Brain pericyte (primary cell): ENCODE data around the gene RITA1.

ENCODE experiments used
- DNase-seq: peaks from one replicate; pipeline ENCODE4 v3.0.0-alpha.2; 2012; ENCODE audit warnings: low read depth, low spot score

RITA1 gene

DNA sequence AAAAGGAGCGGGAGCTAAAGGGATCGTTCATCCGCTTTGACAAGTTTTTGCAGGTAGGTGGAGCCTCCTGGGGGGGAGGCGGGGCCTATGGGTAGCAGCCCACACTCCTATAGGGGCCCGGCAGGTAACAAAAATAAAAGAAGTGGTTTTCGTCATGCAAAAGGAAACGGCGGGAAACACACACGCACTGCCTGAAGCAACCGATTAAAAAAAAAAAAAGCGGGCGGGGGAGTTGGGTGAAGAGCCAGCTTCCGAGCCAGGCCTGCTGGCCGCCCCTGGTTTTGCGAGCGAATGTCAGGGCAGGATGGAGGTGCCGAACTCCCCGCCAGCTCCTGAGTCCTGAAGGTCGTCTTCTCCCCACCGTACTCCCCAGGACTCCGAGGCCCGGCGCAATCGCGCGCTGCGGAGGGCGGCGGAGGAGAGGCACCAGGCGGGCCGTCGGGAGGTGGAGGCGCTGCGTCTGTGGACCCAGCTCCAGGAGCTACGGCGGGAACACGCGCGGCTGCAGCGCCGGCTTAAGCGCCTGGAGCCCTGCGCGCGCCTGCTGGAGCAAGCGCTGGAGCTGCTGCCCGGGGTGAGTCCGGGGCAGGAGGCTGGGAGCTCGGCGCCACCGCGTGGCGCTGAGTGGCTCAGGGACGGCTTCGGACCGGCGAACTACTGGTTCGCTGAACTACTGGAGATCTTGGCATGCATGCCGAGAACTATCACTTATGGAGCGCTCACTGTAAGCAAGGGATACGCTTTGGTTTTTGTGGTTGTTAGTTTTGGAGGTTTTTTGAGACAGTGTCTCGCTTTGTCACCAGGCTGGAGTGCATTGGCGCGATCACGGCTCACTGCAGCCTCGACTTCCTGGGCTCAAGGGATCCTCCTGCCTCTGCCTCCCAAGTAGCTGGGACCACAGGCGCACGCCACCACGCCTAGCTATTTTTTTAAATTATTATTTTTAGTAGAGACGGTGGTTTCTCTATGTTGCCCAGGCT is 32.4 kb upstream of the RITA1 start:
- DNase-seq: no peak

DNA sequence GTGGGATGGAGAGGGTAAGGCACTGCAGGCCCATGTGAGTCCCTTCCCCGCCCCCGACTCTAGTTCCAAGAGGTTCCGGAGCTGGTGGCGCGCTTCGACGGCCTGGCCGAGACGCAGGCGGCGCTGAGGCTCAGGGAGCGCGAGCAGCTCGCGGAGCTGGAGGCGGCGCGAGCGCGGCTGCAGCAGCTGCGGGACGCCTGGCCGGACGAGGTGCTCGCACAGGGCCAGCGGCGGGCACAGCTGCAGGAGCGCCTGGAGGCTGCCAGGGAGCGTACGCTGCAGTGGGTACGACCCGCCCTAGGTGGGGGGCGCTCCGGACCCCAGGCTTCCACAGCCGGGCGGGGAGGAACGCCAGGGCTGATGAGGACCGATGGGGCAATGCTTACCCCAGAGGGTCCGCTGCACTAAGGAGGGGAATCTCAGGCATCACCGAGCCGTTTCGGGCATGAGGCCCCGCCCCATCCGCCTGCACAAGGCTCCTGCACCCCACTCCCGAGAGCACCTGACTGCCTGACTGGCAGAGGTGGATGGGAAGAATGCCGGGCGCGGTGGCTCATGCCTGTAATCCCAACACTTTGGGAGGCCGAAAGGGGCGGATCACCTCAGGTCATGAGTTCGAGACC is 31.1 kb upstream of the RITA1 start:
- DNase-seq: no peak

DNA sequence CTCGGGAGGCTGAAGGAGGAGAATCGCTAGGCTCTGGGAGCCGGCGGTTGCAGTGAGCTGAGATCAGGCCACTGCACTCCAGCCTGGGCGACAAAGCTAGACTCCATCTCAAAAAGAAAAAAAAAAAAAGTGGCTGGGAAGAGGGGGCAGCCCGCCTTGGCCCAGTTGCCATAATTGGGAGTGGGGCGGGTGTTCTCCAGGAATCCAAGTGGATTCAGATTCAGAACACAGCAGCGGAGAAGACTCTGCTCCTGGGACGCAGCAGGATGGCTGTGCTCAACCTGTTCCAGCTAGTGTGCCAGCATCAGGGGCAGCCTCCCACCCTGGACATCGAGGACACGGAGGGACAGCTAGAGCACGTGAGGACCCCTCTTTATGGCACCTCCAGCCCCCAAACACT is 30.5 kb upstream of the RITA1 start:
- no peak for DNase-seq

DNA sequence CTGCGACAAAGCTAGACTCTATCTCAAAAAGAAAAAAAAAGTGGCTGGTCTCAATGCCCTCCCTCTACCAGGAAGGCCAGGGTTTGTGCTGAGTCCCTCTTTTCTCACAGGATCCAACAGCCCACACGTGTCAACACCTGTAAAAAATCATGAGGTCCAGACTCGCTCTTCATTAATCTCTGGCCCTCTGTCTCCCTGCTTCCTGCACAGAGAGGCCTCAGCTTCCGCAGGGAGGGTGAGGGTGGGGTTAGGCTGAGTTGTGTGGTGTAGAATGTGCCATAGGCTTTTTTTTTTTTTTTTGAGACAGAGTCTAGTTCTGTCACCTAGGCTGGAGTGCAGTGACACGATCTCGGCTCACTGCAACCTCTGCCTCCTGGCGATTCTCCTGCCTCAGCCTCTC is 29.9 kb upstream of the RITA1 start:
- no peak for DNase-seq

DNA sequence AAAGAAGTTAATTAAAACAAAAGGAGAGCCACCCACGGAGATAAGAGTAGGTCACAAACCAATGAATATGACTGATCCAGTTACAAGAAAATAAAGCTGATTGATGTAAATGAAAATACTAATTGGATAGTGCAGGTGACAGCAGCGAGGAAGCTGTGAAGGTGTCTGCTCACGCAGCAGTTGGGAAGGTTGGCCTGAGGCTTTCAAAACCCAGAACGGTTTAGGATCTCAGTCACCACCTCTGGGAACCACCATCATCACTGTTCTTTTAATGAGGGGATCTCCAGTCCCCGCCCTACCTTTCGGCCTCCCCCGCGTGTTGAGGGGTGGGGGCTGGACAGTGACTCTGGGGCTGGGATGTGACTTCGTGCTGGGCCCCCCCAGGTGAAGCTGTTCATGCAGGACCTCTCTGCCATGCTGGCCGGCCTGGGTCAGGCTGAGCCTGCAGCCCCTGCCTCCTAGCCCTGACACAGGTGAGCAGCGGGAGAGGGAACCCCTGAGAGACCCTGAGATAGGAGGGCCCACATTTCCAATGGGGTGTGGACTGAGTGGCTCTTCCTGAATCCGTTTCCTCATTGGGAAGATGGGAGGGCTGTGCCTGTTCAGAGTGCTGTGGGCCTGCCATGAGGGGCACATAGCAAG is 28.2 kb upstream of the RITA1 start:
- no peak for DNase-seq

DNA sequence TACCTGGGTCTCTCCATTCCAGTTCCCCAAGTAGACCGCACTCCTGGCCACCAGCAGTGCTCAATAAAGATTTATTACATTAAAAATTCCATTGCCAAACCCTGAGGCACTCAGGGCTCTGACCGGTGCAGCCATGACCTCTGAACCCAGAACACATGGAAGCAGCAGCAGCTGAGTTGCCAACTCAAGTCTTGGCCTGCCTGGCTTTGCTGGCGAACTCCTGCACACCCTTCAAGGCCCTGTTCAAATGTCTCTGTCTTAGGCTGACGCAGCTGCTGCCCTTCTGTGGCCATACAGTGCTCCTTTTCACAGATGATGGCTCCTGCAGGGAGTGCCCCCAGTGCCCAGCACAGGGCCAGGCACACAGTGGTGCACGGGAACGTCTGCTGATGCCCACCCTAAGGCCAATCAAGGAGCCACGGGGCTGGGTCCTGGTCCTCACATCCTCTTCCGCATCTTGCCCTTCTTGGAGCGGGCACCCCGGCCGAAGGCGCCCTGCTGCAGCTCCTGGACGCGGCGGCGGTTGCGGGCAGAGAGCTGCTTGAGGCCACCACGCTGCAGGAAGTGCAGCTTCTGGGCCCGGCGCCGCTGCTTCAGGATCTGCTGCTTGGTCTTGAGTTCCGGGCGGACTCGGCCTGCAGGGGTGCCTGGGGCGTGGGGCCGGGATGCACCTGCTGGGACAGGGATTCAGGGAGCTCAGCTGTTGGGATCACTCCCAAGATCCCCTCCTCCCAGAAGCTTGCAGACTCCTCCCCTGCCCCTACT is 26.9 kb upstream of the RITA1 start:
- DNase-seq: no peak

DNA sequence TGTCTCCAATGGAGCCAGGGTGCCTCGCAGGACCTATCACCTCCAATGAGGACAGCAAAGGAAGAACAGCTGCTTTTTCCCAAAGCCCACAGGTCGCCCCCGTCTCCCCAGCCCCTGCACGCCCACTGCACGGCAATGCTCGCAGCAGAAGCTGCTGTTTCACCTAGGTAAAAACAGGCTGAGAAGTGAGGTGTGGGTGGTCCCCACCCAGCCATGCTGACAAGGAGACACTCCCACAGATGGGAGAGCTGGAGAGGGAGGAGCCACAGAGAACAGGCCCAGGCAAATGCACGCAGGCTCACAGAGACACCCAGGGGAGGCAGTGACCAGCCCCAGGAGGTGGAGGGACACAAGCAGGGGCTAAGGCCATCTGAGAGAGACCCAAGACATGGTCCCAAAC is 25.6 kb upstream of the RITA1 start:
- no peak for DNase-seq

DNA sequence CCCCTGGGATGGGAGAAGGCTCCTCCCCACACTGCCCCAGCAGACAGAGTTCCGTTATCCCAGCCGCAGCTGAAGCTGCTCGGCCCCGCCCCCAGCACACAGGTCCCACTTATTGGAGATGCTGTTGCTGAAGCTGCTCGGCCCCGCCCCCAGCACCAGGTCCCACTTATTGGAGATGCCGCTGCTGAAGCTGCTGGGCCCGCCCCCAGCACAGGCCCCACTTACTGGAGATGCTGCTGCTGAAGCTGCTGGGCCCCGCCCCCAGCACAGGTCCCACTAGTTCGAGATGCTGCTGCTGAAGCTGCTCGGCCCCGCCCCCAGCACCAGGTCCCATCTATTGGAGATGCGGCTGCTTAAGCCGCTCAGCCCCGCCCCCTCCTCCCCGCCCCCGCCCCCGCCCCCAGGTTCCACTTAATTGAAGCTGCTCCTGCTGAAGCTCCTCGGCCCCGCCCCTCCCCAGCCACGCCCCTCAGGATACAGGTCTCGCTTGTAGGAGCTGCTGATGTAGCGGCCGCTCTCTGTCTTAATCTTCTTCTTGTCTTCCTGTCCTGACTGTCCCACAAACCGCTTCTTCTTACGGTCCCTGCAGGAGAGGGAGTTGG is 24.0 kb upstream of the RITA1 start:
- DNase-seq: no peak

DNA sequence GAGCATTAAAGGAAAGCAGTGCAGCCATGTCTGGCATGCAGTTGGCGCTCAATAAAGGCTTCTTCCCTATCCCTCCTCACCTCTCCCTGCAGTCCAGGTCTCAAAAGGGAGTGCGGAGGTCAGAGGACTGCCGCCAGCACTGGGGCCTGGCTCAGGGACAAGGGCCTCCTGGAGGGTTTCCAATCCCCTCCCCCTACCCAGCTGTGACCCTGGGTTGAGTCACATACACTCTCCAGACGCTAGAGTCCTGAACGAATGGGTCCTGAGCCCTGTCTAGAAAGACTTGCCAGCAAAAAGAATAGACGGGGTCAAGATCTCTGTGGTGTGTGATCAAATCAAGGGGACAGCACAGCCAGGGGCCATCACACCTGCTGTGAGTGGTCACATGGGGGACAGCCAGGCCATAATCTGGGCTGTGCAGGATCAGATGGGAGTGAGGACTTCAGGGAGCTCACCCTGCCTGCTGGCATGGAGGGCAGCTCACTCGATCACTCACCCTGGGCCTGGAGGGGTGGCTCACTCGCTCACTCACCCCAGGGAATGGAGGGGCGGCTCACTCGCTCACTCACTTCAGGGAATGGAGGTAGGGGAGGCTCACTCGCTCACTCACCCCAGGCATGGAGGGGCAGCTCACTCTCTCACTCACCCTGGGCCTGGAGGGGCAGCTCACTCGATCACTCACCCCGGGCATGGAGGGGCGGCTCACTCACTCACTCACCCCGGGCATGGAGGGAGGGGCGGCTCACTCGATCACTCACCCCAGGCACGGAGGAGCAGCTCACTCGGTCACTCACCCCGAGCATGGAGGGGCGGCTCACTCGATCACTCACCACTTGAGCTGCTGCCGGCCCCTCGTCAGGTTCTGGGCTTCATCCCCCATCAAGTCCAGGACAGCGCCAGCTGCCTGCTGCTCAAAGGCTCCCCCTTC is 23.2 kb upstream of the RITA1 start:
- DNase-seq: no peak

DNA sequence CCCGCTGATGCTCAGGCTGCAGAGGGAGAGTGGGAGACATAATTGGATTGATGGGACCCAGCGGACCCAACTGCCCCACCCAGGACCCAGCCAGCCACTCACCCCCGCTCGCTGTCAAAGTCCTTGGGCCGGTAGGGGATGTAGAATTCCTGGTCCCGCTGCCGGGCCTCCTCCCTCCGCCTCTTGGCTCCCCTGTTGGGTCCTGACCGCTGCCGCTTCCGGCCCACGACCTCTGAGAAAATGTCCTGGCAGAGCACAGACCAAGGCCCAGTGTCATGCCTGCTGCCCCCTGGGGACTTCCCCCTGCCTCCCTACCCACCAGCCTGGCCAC is 22.5 kb upstream of the RITA1 start:
- no peak for DNase-seq

DNA sequence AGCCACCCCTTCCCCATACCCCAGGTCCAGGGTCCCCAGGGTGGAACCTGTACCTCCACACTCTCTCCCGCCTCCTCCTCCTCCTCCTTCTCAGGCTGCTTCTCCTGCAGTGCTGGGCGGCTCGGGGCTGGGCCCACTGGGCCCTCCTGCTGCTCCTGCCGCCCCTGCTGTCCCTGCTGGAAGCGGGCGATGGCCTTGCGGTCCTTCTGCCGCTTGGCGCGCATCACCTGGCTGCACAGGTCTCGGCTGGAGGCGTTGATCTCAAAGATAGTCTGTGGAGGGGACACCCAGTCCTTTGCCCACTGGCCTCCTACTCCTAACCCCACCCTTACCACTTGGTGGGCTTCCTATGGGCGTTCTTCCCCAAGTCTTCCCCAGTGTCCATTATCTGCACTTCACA is 21.5 kb upstream of the RITA1 start:
- DNase-seq: no peak

DNA sequence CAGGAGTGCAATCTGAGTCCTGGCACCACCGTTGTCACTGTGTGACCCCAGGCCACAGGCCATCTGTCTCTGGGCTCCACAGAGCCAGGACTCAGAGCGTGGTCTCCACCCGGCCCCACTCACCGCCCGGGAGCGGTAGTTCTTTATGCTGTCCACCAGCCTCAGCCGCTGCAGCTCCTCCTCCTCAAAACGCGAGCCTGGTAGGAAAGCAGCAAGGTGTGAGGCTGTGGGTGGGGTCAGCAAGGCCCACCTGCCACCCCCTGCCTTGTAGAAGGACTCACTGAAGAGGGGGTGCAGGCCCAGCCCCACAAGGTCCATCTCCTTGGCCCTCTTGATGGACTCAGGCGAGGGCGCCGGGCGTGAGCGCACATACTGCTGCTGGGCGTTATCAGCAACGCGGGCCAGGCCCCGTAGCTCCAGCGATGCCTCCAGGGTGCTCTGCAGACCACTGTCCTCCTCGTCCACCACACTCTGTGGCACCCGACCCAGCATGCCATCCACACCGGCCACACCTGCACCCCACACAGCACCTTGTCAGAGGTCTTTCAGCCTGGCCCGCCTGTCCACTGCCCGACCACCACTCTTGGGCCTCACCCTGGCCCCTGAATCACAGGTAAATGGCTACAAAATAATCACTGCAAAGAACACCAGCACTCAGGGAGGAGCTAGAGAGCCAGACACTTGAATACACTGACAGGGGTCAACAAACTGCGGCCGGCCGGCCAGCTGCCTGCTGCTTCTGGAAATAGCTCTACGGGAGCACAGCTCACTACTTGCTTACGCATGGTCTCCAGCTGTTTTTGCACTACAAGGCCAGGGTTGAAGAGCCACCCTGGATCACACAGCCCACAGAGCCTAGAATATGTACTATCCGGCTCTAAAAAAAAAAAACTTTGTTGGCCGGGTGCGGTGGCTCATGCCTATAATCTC is 19.7 kb upstream of the RITA1 start:
- peak; percentile 74 for DNase-seq

DNA sequence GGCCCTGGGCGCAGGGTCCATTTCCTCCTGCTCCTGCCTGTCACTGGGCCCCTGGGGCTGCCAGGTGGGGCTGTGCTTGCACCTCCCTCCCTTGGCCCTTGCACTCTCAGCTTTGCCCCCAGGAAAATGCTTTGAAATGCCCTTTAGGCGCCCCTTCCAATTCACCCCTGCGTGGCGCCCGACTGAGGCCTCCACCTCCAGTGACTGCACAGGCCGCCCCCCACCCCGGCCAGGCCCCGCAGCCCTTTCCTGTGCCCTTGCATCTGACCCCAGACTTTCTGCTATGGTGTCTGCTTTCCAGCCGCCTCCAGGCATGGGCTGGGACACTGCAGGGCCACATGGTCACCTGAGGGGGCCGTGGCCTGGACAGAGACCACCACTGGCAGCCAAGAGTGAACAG is 17.7 kb upstream of the RITA1 start:
- no peak for DNase-seq

DNA sequence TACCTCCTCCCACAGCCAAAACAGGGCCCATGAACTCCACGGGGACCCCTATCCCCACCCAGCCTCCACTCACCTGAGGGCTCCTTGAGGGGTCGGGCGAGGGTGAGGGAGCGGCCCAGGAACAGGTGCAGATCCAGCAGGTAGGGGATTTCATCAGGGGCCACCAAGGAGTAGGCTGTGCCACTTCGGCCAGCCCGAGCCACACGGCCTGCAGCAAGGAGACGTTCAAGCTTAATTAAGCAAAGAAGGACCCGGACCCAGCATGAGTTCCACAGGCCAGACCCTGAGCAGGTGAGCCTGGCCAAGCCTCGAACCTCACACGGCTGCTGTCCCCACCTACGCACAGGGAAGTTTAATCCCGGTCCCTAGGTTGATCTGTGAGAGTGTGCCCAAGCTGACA is 15.8 kb upstream of the RITA1 start:
- no peak for DNase-seq

DNA sequence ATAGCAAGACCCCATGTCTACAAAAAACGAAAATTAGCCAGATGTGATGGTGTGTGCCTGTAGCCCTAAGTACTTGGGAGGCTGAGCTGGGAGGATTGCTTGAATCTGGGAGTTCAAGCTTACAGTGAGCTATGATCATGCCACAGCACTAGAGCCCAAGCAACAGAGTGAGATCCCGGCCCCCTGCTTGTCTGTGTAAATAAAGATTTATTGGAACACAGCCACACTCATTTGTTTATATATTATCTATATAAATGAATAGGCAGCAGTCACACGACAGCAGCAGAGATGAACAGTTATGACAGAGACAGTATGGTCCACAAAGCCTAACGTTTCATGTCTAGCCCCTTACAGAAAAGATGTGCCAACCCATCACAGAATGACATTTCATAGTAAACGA is 15.1 kb upstream of the RITA1 start:
- DNase-seq: no peak

DNA sequence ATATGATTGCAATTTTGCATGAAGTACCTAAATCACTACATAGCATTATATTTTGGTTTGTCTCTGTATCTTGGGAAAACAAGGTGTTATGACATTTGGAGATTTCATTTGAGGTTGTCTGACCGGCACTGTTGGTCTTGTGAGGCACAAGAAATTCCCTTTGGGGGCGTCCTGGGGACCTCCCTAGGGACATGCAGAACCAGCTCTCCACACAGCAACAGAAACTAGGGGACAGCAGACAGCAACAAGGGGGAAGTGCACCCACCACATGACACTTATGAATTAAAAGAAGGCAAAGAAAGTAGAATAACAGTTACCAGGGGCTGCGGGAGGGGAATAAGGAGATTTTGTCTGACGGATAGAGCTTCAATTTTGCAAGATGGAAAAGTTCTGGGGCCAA is 14.6 kb upstream of the RITA1 start:
- no peak for DNase-seq

DNA sequence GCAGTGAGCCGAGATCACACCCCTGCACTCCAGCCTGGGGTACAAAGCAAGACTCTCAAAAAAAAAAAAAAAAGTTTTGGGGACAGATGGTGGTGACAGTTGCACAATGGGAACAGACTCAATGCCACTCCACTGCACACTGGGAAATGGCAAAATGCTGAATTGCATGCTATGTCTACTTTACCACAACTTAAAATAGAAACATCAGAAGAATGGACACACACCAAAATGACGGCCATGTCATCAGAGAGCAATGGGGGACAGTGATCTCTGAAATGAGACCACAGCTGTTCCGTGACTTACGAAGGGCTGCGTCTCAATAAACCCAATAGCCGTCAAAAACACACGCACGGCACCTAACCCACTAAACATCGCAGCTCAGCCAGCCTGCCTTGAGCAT is 14.0 kb upstream of the RITA1 start:
- no peak for DNase-seq

DNA sequence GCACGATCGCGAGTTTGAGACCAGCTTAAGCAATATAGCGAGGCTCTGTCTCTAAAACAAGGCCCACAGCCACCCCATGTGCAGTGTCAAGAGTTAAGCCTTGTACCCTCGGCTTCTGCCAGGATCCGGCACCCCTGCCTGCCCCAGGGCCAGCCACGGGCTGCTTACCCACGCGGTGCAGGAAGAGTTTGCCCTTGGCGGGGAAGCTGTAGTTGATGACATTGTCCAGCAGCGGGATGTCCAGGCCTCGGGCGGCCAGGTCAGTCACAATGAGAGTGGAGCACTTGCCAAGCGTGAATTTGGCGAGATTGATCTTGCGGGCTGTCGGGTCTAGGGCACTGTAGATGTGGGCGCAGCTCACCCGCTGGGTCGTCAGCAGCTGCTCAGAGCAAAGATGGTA is 13.3 kb upstream of the RITA1 start:
- no peak for DNase-seq

DNA sequence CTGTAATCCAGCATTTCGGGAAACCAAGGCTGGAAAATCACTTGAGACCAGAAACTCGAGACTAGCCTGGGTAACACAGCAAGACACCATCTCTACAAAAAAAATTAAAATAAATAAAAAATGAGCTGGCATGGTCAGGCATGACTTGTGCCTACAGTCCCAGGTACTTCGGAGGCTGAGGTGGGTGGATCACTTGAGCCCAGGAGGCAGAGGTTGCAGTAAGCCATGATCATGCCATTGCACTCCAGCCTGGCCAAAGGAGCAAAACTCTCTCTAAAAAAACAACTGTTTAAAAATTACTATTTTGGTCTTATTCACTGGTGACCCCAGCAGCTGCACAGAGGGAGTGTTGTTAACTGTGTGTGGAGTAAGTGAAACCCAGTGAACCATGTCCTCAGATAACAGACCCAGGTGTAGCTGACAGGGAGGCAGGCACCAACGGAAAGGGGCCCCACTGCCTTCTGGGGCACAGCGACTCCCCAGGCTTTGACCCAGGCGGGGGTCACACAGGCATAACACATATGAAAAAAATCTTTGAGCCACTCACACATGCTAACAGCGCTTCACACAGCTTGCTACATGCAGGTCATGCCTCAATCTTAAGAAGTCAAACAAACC is 12.3 kb upstream of the RITA1 start:
- DNase-seq: no peak
